ENCODE results near the gene CYSTM1.

CYSTM1 gene

DNA sequence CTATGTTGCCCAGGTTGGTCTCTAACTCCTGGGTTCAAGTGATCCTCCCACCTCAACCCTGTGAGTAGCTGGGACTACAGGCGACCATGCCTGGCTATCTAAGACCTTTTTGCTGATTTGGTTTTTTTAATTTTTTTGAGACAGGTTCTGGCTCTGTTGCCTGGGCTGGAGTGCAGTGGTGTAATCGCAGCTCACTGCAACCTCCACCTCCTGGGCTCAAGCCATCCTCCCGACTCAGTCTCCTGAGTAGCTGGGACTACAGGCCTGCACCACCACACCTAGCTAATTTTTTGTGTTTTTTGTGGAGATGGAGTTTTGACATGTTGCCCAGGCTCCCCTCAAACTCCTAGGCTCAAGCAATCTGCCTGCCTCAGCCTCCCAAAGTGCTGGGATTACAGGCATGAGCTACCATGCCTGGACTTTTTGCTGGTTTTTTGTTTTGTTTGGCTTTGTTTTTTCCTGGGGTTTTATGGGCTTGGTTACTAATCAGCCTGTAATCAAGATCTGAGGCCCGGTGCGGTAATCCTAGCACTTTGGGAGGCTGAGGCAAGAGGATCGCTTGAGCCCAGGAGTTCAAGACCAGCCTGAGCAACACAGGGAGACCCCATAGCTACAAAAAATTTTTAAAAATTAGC lies 3.6 kb downstream of the CYSTM1 start:
- H3K4me1 ChIP-seq (ENCODE audit: insufficient read depth, low read length), result peaks cover 20% of the 10 kb centered on the region
- no peaks in the 10 kb centered on the region for H3K36me3 ChIP-seq (ENCODE audit: insufficient read depth, low read length)
- H3K9me3 ChIP-seq (ENCODE audit: insufficient read depth, low read length, severe bottlenecking), result no peaks in the 10 kb centered on the region
- 0 out of 2 replicates have a peak, but pooled peaks cover 1% of the 10 kb centered on the region for H4K20me1 ChIP-seq (ENCODE audit: insufficient read depth, low read length)
- H3K27me3 ChIP-seq (ENCODE audit: insufficient read depth, low read length, poor library complexity), result no peaks in the 10 kb centered on the region
- no peak overlapping the region for H2AFZ ChIP-seq (ENCODE audit: low read depth, low read length)
- H3K9ac ChIP-seq (ENCODE audit: low read depth, low read length), result no peak overlapping the region
- no peak overlapping the region for H3K4me2 ChIP-seq (ENCODE audit: insufficient read depth, low read length)
- no peak for TF ChIP-seq EZH2 (IDR thresholded peaks at IDR 0.05; ENCODE audit: borderline replicate concordance, low read depth, low read length, severe bottlenecking)
- TF ChIP-seq CTCF (IDR thresholded peaks at IDR 0.05; ENCODE audit: borderline replicate concordance, extremely low read depth, low read length, poor library complexity, severe bottlenecking), result no peak
- H3K79me2 ChIP-seq (ENCODE audit: insufficient read depth, low read length), result peaks cover 4% of the 10 kb centered on the region; the same call in 1 of the 2 replicates
- DNase-seq (no peak), ATAC-seq (ENCODE audit: insufficient read depth, low read depth) (no peak)
- no peak overlapping the region for H3K27ac ChIP-seq (ENCODE audit: low read length)
- H3K4me3 ChIP-seq (ENCODE audit: low read depth in 1 of 2, low read length in 2 of 2), result no peak overlapping the region

DNA sequence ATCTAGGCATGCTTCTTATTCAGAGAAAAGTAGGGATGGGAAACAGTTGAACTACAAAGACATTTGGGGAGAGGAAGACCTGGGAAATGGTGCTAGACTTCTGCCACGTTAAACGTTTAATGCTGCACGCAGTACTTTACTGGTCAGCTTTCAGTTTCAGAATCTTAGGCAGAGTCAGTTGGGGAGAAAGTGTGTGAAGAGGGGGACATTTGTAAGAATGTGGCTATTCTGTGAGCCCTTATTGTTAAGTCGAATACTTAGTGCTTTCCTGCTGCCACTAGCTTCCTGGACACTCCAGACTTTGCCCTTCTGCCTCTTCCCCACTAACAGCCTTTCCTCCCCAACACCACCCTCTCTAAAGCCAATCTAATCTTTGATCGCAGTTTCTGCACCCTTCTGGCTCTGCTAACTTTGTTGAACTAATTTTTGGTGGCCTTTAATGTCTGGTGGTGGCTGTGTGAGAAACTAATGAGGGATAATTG lies 6.1 kb downstream of the CYSTM1 start:
- Histone ChIP-seq H3K79me2 (ENCODE audit: insufficient read depth, low read length) (peaks cover 2% of the 10 kb centered on the region; the same call in 1 of the 2 replicates), H3K36me3 (ENCODE audit: insufficient read depth, low read length) (no peaks in the 10 kb centered on the region), H3K9ac (ENCODE audit: low read depth, low read length) (no peak overlapping the region), H3K27ac (ENCODE audit: low read length) (no peak overlapping the region), H3K27me3 (ENCODE audit: insufficient read depth, low read length, poor library complexity) (no peaks in the 10 kb centered on the region), H3K4me2 (ENCODE audit: insufficient read depth, low read length) (no peak overlapping the region), H3K9me3 (ENCODE audit: insufficient read depth, low read length, severe bottlenecking) (no peaks in the 10 kb centered on the region), H4K20me1 (ENCODE audit: insufficient read depth, low read length) (0 out of 2 replicates have a peak, but pooled peaks cover 3% of the 10 kb centered on the region), H2AFZ (ENCODE audit: low read depth, low read length) (no peak overlapping the region), H3K4me1 (ENCODE audit: insufficient read depth, low read length) (peaks cover 7% of the 10 kb centered on the region), H3K4me3 (ENCODE audit: low read depth in 1 of 2, low read length in 2 of 2) (no peak overlapping the region)
- ATAC-seq (ENCODE audit: insufficient read depth, low read depth), result no peak
- TF ChIP-seq CTCF (IDR thresholded peaks at IDR 0.05; ENCODE audit: borderline replicate concordance, extremely low read depth, low read length, poor library complexity, severe bottlenecking), result no peak
- DNase-seq, result no peak

DNA sequence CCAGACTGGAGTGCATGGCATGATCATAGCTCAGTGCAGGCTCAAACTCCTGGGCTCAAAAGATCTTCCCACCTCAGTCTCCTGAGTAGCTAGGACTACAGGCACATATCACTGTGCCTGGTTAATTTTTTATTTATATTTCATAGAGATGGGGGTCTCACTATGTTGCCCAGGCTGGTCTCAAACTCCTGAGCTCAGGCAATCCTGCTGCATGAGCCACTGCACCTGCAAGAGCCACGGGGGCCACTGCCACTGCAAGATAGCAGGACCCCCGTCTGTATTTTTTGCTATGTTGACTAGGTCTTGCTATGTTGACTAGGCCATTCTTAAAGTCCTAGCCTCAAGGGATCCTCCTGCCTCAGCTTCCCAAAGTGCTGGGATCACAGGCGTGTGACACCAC lies 6.5 kb downstream of the CYSTM1 start:
- Histone ChIP-seq H3K4me2 (ENCODE audit: insufficient read depth, low read length) (no peak overlapping the region), H3K4me1 (ENCODE audit: insufficient read depth, low read length) (peaks cover 2% of the 10 kb centered on the region), H3K27ac (ENCODE audit: low read length) (no peak overlapping the region), H3K79me2 (ENCODE audit: insufficient read depth, low read length) (no peaks in the 10 kb centered on the region), H4K20me1 (ENCODE audit: insufficient read depth, low read length) (0 out of 2 replicates have a peak, but pooled peaks cover 3% of the 10 kb centered on the region), H3K36me3 (ENCODE audit: insufficient read depth, low read length) (no peaks in the 10 kb centered on the region), H3K27me3 (ENCODE audit: insufficient read depth, low read length, poor library complexity) (no peaks in the 10 kb centered on the region), H2AFZ (ENCODE audit: low read depth, low read length) (no peak overlapping the region), H3K9me3 (ENCODE audit: insufficient read depth, low read length, severe bottlenecking) (no peaks in the 10 kb centered on the region), H3K9ac (ENCODE audit: low read depth, low read length) (no peak overlapping the region), H3K4me3 (ENCODE audit: low read depth in 1 of 2, low read length in 2 of 2) (no peak overlapping the region)
- no peak for TF ChIP-seq EZH2 (IDR thresholded peaks at IDR 0.05; ENCODE audit: borderline replicate concordance, low read depth, low read length, severe bottlenecking)
- no peak for TF ChIP-seq CTCF (IDR thresholded peaks at IDR 0.05; ENCODE audit: borderline replicate concordance, extremely low read depth, low read length, poor library complexity, severe bottlenecking)
- no peak for ATAC-seq (ENCODE audit: insufficient read depth, low read depth)
- no peak for DNase-seq
